Karpas-422 (cell line): ENCODE data around the gene SNX32. TPM values are rescaled to one million over a fixed set of nuclear protein-coding genes. Genes with fewer than 3 reads are reported as not detected.

ENCODE experiments used
- DNase-seq: peaks from one replicate; pipeline ENCODE4 v3.0.0-alpha.2; 2015
- H2AFZ ChIP-seq: fragments of 200-600 bp; sonication (generic); 2 replicates; pipeline ENCODE4 v1.6.1; 2014; ENCODE audit warnings: antibody characterized with exemption, low read length, mixed read lengths
- H3K27ac ChIP-seq: fragments of 200-600 bp; sonication (generic); 2 replicates; pipeline ENCODE4 v1.5.1; 2014; ENCODE audit warnings: mild to moderate bottlenecking, low read length, moderate library complexity
- H3K27me3 ChIP-seq: fragments of 200-600 bp; sonication (generic); 2 replicates; pipeline ENCODE4 v1.6.1; 2014; ENCODE audit warnings: low read length, mixed read lengths
- H3K36me3 ChIP-seq: fragments of 200-600 bp; sonication (generic); 2 replicates; pipeline ENCODE4 v1.6.1; 2014; ENCODE audit warnings: low read length, mixed read lengths; ENCODE audit not compliant: insufficient read depth
- H3K4me1 ChIP-seq: fragments of 200-600 bp; sonication (generic); 2 replicates; pipeline ENCODE4 v1.6.1; 2014; ENCODE audit warnings: mild to moderate bottlenecking, low read length, mixed read lengths
- H3K4me2 ChIP-seq: fragments of 200-600 bp; sonication (generic); 2 replicates; pipeline ENCODE4 v1.6.1; 2014; ENCODE audit warnings: low read length, low read depth, mild to moderate bottlenecking; ENCODE audit not compliant: poor library complexity, severe bottlenecking
- H3K4me3 ChIP-seq: fragments of 200-600 bp; sonication (generic); 2 replicates; pipeline ENCODE4 v1.5.1; 2014; ENCODE audit warnings: mild to moderate bottlenecking, antibody characterized with exemption, low read length, mixed read lengths
- H3K79me2 ChIP-seq: fragments of 200-600 bp; sonication (generic); 2 replicates; pipeline ENCODE4 v1.6.1; 2014; ENCODE audit warnings: mild to moderate bottlenecking, low read length, mixed read lengths
- H3K9ac ChIP-seq: fragments of 200-600 bp; sonication (generic); 2 replicates; pipeline ENCODE4 v1.6.0; 2014; ENCODE audit warnings: low read length
- H3K9me2 ChIP-seq: fragments of 200-600 bp; sonication (generic), shearing (Covaris generic); replicated peaks from 2 replicates; pipeline ENCODE4 v1.6.0; 2014; ENCODE audit warnings: mild to moderate bottlenecking, low read length, moderate library complexity; ENCODE audit not compliant: insufficient read depth
- H3K9me3 ChIP-seq: fragments of 300-700, 200-600 bp; sonication (generic); 2 replicates; pipeline ENCODE4 v1.6.1; 2014; ENCODE audit warnings: low read length, mixed read lengths
- H4K20me1 ChIP-seq: fragments of 200-600 bp; sonication (generic); 2 replicates; pipeline ENCODE4 v1.6.1; 2014; ENCODE audit warnings: mild to moderate bottlenecking, antibody characterized with exemption, low read length, low read depth; ENCODE audit not compliant: insufficient read depth
- total RNA-seq: library from RNA; depleted of rRNA; stranded (reverse); fragments of >200 nt; shearing (Covaris generic); gene quantifications from 2 replicates; pipeline ENCODE4 v1.2.3, GENCODE V29; 2014; ENCODE audit warnings: low replicate concordance

SNX32 gene
- total RNA-seq, 1 experiment from 2014 or later = not detected

DNA sequence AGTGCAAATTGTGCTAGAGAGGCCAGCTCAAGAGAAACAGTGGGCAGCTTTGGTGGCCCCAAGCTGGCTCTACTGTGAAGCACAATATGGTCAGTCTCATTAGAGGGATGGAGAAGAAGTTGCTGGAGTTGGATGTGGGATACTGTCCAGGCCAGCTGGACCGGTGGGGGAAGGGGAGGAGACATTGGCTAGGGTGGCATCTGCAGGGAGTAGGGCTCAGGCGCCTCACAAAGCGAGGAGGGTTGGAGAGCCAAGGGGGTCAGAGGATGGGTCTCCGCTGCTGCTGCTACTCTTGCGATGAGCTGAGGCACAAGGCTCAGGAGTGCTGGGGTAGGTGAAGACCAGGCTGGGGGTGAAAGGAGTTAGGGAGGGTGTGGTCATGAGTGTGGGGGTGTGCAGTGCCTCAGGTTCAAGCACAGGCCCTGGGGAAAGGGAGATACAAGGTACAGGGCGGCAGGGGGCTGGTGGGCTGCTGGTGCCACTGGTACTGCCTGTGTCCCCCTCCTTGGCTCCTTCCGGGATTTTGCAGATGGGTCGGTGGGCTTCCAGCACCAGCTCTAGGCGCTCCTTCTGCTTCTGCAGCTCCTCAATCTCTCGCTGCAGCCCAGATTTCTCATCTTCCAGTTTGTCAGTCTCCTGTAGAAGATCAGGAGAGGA is 59.0 kb downstream of the SNX32 start:
- no peak overlapping the region for H2AFZ ChIP-seq
- peak overlapping the region; percentile 97 for H3K9ac ChIP-seq
- no peaks in the 10 kb centered on the region for H3K9me2 ChIP-seq
- H3K27me3 ChIP-seq = no peaks in the 10 kb centered on the region
- peaks cover 48% of the 10 kb centered on the region for H3K4me1 ChIP-seq
- no peaks in the 10 kb centered on the region for H3K9me3 ChIP-seq
- H3K36me3 ChIP-seq = no peaks in the 10 kb centered on the region
- H3K79me2 ChIP-seq = peaks cover 18% of the 10 kb centered on the region
- H3K4me3 ChIP-seq = peak overlapping the region; percentile 96
- H3K27ac ChIP-seq = peak overlapping the region; percentile 59
- peak; percentile 43 for DNase-seq
- H4K20me1 ChIP-seq = peaks cover 8% of the 10 kb centered on the region; the same call in 1 of the 2 replicates
- peak overlapping the region; percentile 100 for H3K4me2 ChIP-seq

DNA sequence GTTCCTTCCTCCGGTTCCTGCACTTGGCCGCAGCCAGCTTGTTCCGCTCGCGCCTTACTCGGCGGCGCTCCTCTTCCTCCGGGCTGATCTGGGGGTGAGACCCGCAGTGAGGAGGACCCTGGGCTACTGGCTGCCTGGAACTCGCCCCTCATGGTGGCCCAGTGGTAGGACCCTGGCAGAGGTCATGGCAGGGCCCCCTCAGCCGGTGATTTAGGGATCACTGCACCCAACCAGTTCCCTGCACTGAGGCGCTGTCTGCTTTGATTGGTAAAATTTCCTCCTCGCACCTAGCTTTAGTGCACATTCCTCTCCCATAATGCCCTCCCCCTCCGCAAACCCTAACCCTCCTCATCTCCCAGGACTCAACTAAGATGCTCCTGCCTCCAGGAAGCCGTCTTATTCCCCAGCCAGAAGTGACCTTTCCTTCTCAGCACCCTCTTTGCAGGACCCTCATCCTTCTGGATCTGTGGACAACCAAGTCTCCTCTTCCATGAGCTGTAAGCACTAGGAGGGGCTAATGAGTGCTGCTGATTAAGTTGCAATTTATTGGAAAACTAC is 60.4 kb downstream of the SNX32 start:
- H4K20me1 ChIP-seq = peaks cover 8% of the 10 kb centered on the region; the same call in 1 of the 2 replicates
- peak overlapping the region; percentile 97 for H3K9ac ChIP-seq

DNA sequence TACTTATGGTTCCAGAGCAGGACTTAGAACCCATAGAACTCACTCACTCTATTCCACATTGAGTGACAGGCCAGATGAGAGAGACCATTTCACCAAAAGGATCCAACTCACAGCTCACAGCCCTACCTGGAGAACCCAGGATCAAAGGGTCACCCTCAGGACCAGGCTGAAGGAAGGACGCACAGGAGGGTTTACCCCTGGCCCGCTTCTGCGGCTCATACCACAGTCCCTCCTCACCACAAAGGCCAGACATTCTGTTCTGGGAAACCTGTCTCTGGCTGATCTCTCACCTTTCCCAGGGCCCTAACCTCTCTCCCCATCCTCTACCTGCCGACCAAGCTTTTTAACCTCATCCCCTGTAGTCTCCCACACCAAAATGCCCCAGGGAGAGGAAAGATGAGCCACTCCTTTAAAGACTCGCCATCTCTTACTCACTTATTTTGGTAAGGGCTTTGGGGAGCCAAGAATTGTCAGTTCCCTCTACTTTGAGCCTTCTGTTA is 61.8 kb downstream of the SNX32 start:
- Histone ChIP-seq H3K27ac (no peak overlapping the region), H3K9me2 (no peaks in the 10 kb centered on the region), H3K79me2 (peaks cover 14% of the 10 kb centered on the region), H3K4me3 (no peak overlapping the region), H3K9ac (no peak overlapping the region), H3K4me1 (peaks cover 38% of the 10 kb centered on the region), H3K36me3 (no peaks in the 10 kb centered on the region), H3K9me3 (no peaks in the 10 kb centered on the region), H3K27me3 (no peaks in the 10 kb centered on the region), H4K20me1 (peaks cover 8% of the 10 kb centered on the region; the same call in 1 of the 2 replicates), H3K4me2 (no peak overlapping the region), H2AFZ (no peak overlapping the region)
- DNase-seq = peak; percentile 35

More for the DNA sequence above, 60.4 kb downstream of the SNX32 start:
- no peaks in the 10 kb centered on the region for H3K9me2 ChIP-seq
- H3K79me2 ChIP-seq = peaks cover 14% of the 10 kb centered on the region
- no peak overlapping the region for H3K27ac ChIP-seq
- H3K4me1 ChIP-seq = peaks cover 42% of the 10 kb centered on the region
- H3K9me3 ChIP-seq = no peaks in the 10 kb centered on the region
- H3K4me3 ChIP-seq = peak overlapping the region; percentile 96
- H3K36me3 ChIP-seq = no peaks in the 10 kb centered on the region
- no peaks in the 10 kb centered on the region for H3K27me3 ChIP-seq
- peak overlapping the region; percentile 100 for H3K4me2 ChIP-seq
- peak; percentile 73 for DNase-seq
- no peak overlapping the region; the same call in 1 of the 2 replicates for H2AFZ ChIP-seq

DNA sequence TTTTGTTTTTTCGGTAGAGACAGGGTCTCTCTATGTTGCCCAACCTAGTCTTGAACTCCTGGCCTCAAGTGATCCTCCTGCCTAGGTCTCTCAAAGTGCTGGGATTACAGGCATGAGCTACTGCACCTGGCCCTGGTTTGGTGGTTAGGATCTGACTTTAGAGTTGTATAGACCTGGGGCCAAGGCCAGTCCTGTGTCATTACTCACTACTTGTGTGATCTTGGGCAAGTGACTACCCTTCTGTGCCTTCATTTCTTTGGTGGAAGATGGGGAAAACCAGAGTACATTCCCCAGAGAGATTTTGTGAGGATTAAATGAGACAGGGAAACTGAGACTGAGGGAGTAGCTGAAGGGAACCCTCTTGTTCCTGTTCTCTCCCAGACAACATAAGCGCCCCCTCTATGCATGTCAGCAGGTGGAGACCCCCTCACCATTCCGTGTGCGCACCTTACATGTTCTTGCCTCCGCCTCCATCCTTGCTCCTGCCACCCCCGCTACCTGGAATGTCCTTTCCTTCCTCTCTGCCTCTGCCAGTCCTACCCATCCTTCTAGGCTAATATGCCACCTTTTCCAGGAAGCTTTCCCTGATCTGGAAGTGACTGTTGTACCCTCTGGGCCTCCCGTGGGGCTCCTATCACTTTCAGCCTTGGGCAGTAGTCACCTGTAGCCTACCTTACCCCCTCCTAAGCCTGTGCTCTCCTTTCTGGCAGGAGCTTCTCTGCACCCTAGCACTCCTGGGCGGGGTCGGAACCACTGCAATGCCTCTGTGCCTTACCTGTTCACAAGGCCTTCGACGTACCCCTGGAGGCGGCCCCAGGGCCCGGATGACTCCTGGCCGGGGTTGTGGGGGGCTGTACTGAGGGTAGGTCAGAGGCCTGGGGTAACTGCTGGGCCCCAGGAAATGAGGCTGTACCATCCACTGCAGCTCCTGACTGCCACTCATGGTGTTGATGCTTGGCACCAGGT is 62.6 kb downstream of the SNX32 start:
- no peak overlapping the region for H3K4me2 ChIP-seq
- H3K27me3 ChIP-seq = no peaks in the 10 kb centered on the region
- H4K20me1 ChIP-seq = peaks cover 6% of the 10 kb centered on the region; the same call in 1 of the 2 replicates
- peaks cover 41% of the 10 kb centered on the region for H3K4me1 ChIP-seq
- no peaks in the 10 kb centered on the region for H3K9me2 ChIP-seq
- H3K9ac ChIP-seq = no peak overlapping the region
- H2AFZ ChIP-seq = no peak overlapping the region
- no peaks in the 10 kb centered on the region for H3K9me3 ChIP-seq
- no peaks in the 10 kb centered on the region for H3K36me3 ChIP-seq
- no peak overlapping the region for H3K27ac ChIP-seq
- DNase-seq = no peak
- peaks cover 8% of the 10 kb centered on the region for H3K79me2 ChIP-seq
- no peak overlapping the region for H3K4me3 ChIP-seq

DNA sequence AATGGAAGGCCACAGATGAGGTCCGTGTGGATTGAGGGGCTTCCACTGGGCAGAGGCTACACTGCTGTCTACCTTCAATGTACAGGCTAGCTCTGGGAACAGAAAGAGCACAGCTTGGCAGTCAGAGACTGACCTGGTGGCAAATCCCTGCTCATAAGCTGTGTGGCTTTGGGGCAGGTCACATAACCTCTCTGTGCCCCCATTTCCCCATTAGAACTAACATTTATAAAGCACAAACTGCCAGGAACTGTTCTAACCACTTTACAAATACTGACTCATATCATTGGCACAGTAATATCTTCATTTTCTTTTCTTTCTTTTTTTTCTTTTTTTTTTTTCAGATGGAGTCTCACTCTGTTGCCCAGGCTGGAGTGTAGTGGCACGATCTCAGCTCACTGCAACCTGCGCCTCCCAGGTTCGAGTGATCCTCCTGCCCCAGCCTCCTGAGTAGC is 63.3 kb downstream of the SNX32 start:
- no peak overlapping the region for H2AFZ ChIP-seq

DNA sequence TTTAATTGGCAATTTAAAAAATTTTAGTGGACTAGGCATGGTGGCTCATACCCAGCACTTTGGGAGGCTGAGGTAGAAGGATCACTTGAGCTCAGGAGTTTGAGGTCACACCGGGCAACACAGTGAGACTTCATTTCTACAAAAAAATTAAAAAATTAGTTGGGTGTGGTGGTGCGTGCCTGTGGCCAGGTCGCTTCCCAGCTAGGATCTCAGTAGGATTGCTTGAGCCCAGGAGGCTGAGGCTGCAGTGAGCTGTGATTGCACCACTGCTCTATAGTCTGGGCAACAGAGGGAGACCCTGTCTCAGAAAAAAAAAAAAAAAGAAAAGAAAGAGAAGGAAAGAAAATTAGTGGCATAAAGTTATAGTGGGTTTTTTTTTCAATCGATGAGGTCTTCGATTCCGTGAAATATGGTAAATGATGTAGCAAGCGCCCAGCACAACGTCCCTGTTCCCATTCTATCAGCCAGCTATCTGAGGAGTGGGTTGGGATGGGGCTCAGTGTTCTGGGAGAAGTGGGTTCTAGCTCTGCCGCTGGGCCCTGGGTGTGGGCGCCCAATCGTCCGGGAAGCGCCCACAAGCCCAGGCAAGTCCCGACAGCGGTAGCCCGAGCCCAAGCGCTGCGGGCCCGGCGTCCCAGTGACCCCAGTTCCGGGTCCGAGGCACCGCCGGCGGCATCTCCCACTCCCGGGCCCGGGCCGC is 65.0 kb downstream of the SNX32 start:
- peaks cover 17% of the 10 kb centered on the region for H3K4me1 ChIP-seq
- H3K4me2 ChIP-seq = no peak overlapping the region
- no peak overlapping the region for H3K4me3 ChIP-seq
- no peak for DNase-seq
- no peaks in the 10 kb centered on the region for H3K9me2 ChIP-seq
- no peaks in the 10 kb centered on the region for H3K79me2 ChIP-seq
- no peak overlapping the region for H3K9ac ChIP-seq
- H3K27me3 ChIP-seq = no peaks in the 10 kb centered on the region
- no peaks in the 10 kb centered on the region for H3K36me3 ChIP-seq
- H2AFZ ChIP-seq = no peak overlapping the region
- H4K20me1 ChIP-seq = no peaks in the 10 kb centered on the region
- no peaks in the 10 kb centered on the region for H3K9me3 ChIP-seq
- no peak overlapping the region for H3K27ac ChIP-seq

More for the DNA sequence above, 63.3 kb downstream of the SNX32 start:
- Histone ChIP-seq H3K27ac (no peak overlapping the region), H3K4me2 (no peak overlapping the region), H3K4me3 (no peak overlapping the region), H4K20me1 (peaks cover 3% of the 10 kb centered on the region; the same call in 1 of the 2 replicates), H3K27me3 (no peaks in the 10 kb centered on the region), H3K9ac (no peak overlapping the region), H3K9me2 (no peaks in the 10 kb centered on the region), H3K4me1 (peaks cover 35% of the 10 kb centered on the region), H3K36me3 (no peaks in the 10 kb centered on the region), H3K79me2 (peaks cover under 1% of the 10 kb centered on the region; the same call in 1 of the 2 replicates), H3K9me3 (no peaks in the 10 kb centered on the region)
- DNase-seq = no peak

DNA sequence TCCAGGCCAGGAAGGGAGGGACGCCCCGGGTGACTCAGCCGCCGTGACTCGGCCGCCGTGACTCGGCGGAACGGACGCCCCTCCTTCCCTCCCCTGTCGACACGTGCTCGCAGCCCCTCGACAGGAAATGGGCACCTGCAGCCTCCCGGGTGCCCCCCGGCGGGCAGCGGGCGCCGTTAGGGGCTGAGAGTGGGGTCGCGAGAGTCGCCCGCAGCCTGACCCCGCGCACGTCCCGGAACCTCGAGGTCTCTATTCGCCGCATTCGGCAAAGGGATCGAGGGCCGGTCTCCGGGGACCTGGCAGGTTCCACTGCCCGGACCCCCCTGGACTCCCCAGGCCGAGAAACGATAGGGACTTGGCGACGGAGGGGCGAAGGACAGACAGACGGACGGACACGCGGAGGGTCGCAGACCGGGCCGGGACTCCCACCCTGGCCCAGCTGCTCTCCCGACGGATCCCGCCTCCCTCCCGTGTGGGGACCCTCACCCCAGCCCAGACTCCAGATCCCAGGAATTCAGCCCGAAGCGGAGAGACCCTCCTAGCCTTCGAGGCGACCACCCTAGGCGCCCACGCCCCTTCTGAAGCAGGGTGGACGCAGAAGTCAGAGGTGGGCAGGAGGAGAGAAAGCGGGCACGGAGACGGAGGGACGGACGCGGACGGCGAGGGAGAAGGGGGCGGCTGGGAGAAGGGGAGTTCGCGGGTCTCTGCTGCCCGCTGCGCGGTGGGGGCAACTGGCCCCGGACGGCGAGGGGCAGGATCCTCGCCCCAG is 65.8 kb downstream of the SNX32 start:
- DNase-seq = peak; percentile 25
- Histone ChIP-seq H3K4me1 (peaks cover 11% of the 10 kb centered on the region), H3K27ac (no peak overlapping the region), H3K4me2 (peak overlapping the region; percentile 69), H3K79me2 (no peaks in the 10 kb centered on the region), H2AFZ (no peak overlapping the region), H3K36me3 (no peaks in the 10 kb centered on the region), H3K27me3 (no peaks in the 10 kb centered on the region), H3K4me3 (peak overlapping the region; percentile 55; the same call in 1 of the 2 replicates), H3K9ac (no peak overlapping the region), H3K9me3 (no peaks in the 10 kb centered on the region), H4K20me1 (no peaks in the 10 kb centered on the region), H3K9me2 (no peaks in the 10 kb centered on the region)
